Islet precursor cell (in vitro differentiated cells): ENCODE data around the gene ARHGAP45.

Experiments
- DNase-seq: peaks from one replicate; pipeline ENCODE4 v3.0.0-alpha.2; 2018

Gene ARHGAP45

GRCh38 chr19:1089126-1089771 lies 22.3 kb downstream of the ARHGAP45 start:
- peak; percentile 51 for DNase-seq

GRCh38 chr19:1089891-1090290 lies 22.9 kb downstream of the ARHGAP45 start:
- no peak for DNase-seq

- no peak for DNase-seq
Measured at GRCh38 chr19:1090731-1091543, 24.0 kb downstream of the ARHGAP45 start.

GRCh38 chr19:1091544-1092175 lies 24.7 kb downstream of the ARHGAP45 start:
- DNase-seq = no peak

- no peak for DNase-seq
Measured at GRCh38 chr19:1093330-1093729, 26.4 kb downstream of the ARHGAP45 start.

GRCh38 chr19:1093811-1094553 lies 27.0 kb downstream of the ARHGAP45 start:
- no peak for DNase-seq

GRCh38 chr19:1094655-1094977 lies 27.6 kb downstream of the ARHGAP45 start:
- DNase-seq = no peak

GRCh38 chr19:1094978-1095701 lies 28.2 kb downstream of the ARHGAP45 start, which contains the start of gene POLR2E:
Gene POLR2E, minus strand, starts transcription at chr19:1095375. Its CDS starts 60 bp downstream, at chr19:1095315.
- peak; percentile 99 for DNase-seq

- no peak for DNase-seq
Measured at GRCh38 chr19:1097810-1098176, 30.8 kb downstream of the ARHGAP45 start.

GRCh38 chr19:1098177-1099051 lies 31.4 kb downstream of the ARHGAP45 start:
- DNase-seq = peak; percentile 71

GRCh38 chr19:1101337-1101698 lies 34.4 kb downstream of the ARHGAP45 start:
- no peak for DNase-seq

GRCh38 chr19:1102407-1103131 lies 35.6 kb downstream of the ARHGAP45 start:
- peak; percentile 94 for DNase-seq

- no peak for DNase-seq
Measured at GRCh38 chr19:1103132-1103707, 36.3 kb downstream of the ARHGAP45 start.

GRCh38 chr19:1103708-1104310 lies 36.8 kb downstream of the ARHGAP45 start, which contains the start of gene GPX4:
Gene GPX4, plus strand, starts transcription at chr19:1103994. Its CDS starts 50 bp downstream, at chr19:1104044.
- DNase-seq = peak; percentile 99

GRCh38 chr19:1104311-1105007 lies 37.5 kb downstream of the ARHGAP45 start:
- DNase-seq = peak; percentile 83

GRCh38 chr19:1105008-1105872 lies 38.3 kb downstream of the ARHGAP45 start:
- peak; percentile 68 for DNase-seq

GRCh38 chr19:1105873-1106840 lies 39.2 kb downstream of the ARHGAP45 start:
- DNase-seq = no peak
